NB4 (cell line): ENCODE data around the gene CCNY.

Source experiments
- DNase-seq: peaks from one replicate; pipeline ENCODE4 v3.0.0; 2010; ENCODE audit warnings: low read depth
- H3K4me3 ChIP-seq: one replicate; pipeline ENCODE4 v1.5.1; 2011; ENCODE audit warnings: mild to moderate bottlenecking, low read depth, low read length, moderate library complexity
- CTCF ChIP-seq: IDR thresholded peaks from one replicate; pipeline ENCODE4 v1.5.1; 2012; ENCODE audit warnings: low read depth, low read length
- MAX ChIP-seq: IDR thresholded peaks from 2 replicates; pipeline ENCODE4 v1.6.1; 2011; ENCODE audit warnings: low read depth, low read length
- MYC ChIP-seq: IDR thresholded peaks from 2 replicates; pipeline ENCODE4 v1.6.1; 2011; ENCODE audit warnings: low read depth, low read length
- POLR2A ChIP-seq: IDR thresholded peaks from 2 replicates; pipeline ENCODE4 v1.6.1; 2011; ENCODE audit warnings: mild to moderate bottlenecking; ENCODE audit not compliant: insufficient read length; ENCODE audit errors: extremely low read depth

The CCNY gene

GRCh38 chr10:35559416-35559815, 223.1 kb downstream of the CCNY start:
- TF ChIP-seq CTCF (no peak), POLR2A (no peak), MAX (no peak), MYC (no peak)
- H3K4me3 ChIP-seq = no peak overlapping the region
- no peak for DNase-seq

- TF ChIP-seq MYC (no peak), CTCF (no peak), POLR2A (no peak), MAX (no peak)
- no peak for DNase-seq
- H3K4me3 ChIP-seq = no peak overlapping the region
Measured at GRCh38 chr10:35561715-35562114, 225.4 kb downstream of the CCNY start.

- H3K4me3 ChIP-seq = no peak overlapping the region
- no peak for DNase-seq
- TF ChIP-seq MYC (no peak), POLR2A (no peak), MAX (no peak), CTCF (no peak)
Measured at GRCh38 chr10:35562427-35562826, 226.1 kb downstream of the CCNY start.

- no peak overlapping the region for H3K4me3 ChIP-seq
- peak; percentile 96 for TF ChIP-seq CTCF
- TF ChIP-seq MAX = no peak
- no peak for TF ChIP-seq MYC
- peak; percentile 69 for DNase-seq
Measured at GRCh38 chr10:35563261-35563891, 227.1 kb downstream of the CCNY start.

- H3K4me3 ChIP-seq = no peak overlapping the region
- peak; percentile 64 for DNase-seq
- TF ChIP-seq MYC = 0 out of 2 replicates have a peak, but pooled peaks have one; percentile 27
- no peak; the same call in 1 of the 2 replicates for TF ChIP-seq MAX
Measured at GRCh38 chr10:35564341-35564968, 228.1 kb downstream of the CCNY start.

GRCh38 chr10:35565602-35566081, 229.3 kb downstream of the CCNY start:
- H3K4me3 ChIP-seq = no peak overlapping the region
- TF ChIP-seq POLR2A (no peak), CTCF (no peak), MYC (no peak), MAX (no peak)
- no peak for DNase-seq
